NCI-H1417 (cell line): Measurements from ENCODE around the gene QPCTL.
"Not testable (repeated sequence)": the region's sequence is repeated elsewhere in the genome, so short reads cannot be mapped to it uniquely, and the experiment has no call there.

Experiments used
- DNase-seq, 3 experiments: peaks; one replicate each; lab custom pipeline; 2025; lab: John Stamatoyannopoulos, UW

Gene QPCTL

GRCh38 chr19:45717131-45717982 lies 24.9 kb downstream of the QPCTL start:
- DNase-seq, result peak; percentile 98 to 99 (median 99)

DNA sequence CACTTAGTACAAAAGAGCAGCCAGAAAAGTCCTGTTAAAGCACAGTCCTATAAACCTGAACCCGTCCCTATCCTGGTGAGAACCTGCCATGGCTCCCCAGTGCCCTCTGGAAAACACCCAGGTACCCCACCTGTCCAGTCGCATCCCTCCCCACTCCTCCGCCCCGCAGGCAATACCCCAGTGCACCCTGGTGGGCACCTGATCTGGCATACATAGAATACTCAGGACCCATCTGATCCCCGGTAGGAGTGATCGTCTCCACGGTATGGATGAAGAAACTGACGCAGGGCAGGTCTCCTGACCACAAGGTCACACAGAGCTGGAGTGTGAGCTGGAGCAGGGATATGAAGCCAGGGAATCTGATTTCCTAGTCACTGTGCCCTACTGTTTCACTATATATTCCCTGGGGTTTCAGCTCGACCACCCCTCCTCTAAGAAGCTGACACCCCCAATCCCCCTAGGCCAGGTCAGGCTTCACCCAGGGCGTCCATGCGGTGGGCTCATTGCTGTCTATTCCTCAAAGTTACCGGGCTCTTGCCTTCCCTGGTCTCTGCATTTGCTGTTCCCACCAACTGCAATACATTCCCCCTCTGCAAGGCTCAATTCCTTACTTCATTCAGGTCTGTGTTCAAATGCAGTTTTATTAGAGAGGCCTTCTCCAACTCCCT lies 25.7 kb downstream of the QPCTL start:
- no peak for DNase-seq

DNA sequence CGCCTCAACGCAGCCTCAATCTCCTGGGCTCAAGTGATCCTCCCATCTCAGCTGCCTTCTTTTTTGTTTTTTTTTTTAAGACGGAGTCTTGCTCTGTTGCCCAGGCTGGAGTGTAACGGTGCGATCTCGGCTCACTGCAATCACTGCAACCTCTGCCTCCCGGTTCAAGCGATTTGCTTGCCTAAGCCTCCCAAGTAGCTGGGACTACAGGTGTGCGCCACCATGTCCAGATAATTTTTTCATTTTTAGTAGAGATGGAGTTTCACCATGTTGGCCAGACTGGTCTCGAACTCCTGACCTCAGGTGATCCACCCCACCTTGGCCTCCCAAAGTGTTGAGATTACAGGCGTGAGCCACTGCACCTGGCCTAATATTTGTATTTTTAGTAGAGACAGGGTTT lies 27.6 kb downstream of the QPCTL start:
- not testable (repeated sequence) for DNase-seq

- DNase-seq, result not testable (repeated sequence)
These were observed 36.2 kb downstream of the QPCTL start for GRCh38 chr19:45728683-45729082.

GRCh38 chr19:45729800-45730290 lies 37.4 kb downstream of the QPCTL start:
- no peak for DNase-seq

- peak; percentile 95 to 99 (median 99) for DNase-seq
These were observed 38.2 kb downstream of the QPCTL start, which contains the start of gene FBXO46 for GRCh38 chr19:45730368-45731288. TSS of gene FBXO46 (minus strand) at chr19:45730896. CDS start at chr19:45713495, 17,401 bp downstream.

DNA sequence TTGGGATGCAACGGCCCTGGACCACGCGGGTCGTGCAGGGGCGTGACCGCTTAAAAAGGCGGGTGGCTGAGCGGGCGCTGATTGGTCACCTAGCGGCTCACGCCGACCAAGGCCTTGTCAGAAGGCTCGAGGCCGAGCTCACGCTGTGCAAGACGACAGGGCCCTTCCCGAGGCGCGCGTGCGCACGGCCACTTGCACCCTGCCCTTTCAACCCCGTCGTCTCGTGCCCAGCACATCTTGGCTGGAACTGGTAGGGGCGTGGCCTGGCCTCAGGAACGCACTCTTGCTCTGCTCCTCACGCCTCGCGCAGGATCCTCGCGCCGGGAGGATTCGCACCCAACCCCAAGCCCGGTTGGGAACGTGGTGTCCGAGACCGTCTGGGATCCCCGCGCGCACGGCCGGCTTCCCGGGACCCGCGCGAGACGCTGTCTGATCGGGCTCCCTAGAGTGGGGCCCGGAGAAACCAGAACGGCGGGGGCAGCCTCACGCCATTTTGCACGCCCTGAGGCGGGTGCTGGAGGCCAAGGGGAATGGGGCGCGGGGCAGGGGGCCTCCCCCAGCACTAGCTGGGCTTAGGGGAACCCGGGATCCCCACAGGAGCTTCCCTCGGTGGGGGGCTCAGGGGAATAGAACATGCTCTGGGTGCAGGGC lies 40.8 kb downstream of the QPCTL start, which contains the start of gene MEIOSIN:
Gene MEIOSIN, plus strand, starts transcription at position 280 of the 651 bp plus-strand sequence. CDS start 1,938 bp downstream, outside the sequence.
- no peak for DNase-seq

DNA sequence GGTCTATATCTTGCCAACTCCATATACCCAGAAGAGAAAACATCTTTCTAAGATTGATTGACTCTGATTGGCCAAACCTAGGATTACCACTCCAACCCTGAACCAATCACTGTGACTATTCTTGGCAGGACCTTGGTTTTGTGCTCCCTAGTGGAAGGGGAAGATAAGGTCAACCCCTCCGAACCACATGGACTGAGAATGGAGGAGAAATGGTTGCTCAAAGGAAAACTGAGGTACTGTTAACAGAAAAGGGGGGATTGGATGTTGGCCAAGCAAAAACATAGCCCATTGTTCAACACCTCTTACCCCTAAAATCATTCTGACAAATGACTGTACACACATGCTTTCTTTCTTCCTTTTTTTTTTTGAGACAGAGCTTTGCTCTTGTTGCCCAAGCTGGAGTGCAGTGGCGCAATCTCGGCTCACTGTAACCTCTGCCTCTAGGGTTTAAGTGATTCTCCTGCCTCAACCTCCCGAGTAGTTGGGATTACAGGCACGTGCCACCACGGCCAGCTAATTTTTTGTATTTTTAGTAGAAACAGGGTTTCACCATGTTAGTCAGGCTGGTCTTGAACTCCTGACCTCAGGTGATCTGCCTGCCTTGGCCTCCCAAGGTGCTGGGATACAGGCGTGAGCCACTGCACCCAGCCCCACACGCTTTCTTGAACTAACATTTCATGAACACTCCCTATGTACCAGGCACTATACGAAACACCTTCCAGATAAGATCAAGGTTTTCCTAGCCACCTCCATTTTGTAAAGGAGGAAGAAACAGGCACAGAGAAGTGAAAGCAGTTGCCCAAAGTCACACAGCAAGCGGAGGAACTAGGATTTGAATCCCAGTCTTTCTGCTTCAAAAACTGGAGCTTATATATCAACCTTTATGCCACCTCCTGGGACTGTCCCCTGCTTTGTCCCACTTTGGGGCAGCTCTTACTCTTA lies 47.3 kb downstream of the QPCTL start:
- no peak for DNase-seq

DNA sequence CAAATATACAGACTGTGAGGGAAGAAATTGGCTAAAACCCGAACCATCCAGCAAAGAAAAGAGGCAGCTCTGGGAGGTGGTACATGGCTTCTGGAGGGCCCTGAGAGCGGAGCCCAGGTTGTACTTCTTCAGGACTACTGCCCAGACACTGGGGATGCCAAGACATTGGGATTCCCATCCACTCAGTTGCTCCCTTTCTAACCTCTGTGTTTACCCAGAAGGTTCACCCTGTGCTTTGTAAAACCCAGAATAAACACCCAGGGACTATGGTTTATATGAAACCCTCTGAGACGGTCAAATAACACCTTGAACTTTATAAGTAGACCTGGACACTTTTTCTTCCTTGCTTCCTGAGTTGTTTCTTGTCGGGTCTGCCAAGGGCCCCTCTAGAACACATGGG lies 50.5 kb downstream of the QPCTL start:
- DNase-seq, result no peak

DNA sequence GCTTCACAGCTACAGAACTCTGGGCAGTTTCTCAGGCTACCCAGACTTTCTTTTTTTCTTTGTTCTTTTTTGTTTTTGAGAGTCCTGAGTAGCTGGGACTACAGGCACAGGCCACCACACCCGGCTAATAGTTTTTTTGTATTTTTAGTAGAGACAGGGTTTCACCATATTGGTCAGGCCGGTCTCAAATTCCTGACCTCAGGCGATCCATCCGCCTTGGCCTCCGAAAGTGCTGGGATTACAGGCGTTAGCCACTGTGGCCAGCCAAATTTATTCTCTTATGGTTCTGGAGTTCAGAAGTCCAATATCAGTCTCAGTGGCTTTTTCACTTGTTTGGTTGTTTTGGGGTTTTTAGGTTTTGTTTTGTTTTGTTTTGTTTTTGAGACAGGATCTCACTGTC lies 53.1 kb downstream of the QPCTL start:
- DNase-seq, result no peak

GRCh38 chr19:45746866-45747265 lies 54.4 kb downstream of the QPCTL start:
- no peak for DNase-seq

DNA sequence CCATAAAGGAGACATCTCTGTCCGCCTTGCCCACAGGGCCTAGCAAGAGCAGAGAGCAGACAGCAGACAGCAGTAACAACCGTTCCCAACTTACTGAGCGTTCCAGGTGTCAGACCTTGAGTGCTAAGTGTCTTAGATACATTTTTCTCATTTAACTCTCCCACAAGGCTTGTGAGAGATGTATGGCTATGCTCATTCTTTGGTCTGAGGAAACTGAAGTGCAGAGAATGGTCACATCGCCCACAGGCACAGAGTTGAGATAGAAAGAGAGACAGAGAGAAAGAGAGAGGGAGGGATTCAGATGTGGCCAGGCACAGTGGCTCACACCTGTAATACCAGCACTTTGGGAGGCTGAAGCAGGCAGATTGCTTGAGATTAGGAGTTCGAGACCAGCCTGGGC lies 55.0 kb downstream of the QPCTL start:
- DNase-seq, result no peak

GRCh38 chr19:45751483-45751882 lies 59.0 kb downstream of the QPCTL start:
- not testable (repeated sequence) for DNase-seq

GRCh38 chr19:45752639-45753038 lies 60.2 kb downstream of the QPCTL start:
- DNase-seq, result no peak

- no peak for DNase-seq
These were observed 61.1 kb downstream of the QPCTL start for GRCh38 chr19:45753548-45753947.
